NCI-H2171 (cell line): Measurements from ENCODE around the gene ZNFX1.
A peak's percentile ranks its signal among the peaks of the same experiment; 100 is the strongest.

ENCODE experiments used
- DNase-seq: peaks from one replicate; lab custom pipeline; 2025; lab: John Stamatoyannopoulos, UW

The ZNFX1 gene

DNA sequence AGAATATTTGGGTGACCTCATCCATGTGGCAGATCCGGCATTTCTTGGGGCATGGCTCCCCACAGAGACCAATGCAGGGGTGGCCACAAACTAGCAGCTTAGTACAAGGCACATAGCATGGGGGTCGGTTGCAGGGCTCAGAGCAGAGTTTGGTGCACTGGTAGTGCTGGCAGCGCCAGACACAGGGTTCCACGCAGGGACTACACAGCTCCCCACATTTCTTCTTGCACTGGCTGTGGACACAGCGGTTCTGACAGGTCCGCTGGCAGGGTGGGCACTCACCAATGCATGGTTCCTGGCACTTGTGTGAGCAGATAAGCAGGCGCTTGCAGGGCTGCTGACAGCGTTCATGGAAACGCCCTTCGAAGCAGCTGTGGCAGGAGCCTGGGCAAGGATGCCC is 29.6 kb downstream of the ZNFX1 start:
- DNase-seq: no peak

DNA sequence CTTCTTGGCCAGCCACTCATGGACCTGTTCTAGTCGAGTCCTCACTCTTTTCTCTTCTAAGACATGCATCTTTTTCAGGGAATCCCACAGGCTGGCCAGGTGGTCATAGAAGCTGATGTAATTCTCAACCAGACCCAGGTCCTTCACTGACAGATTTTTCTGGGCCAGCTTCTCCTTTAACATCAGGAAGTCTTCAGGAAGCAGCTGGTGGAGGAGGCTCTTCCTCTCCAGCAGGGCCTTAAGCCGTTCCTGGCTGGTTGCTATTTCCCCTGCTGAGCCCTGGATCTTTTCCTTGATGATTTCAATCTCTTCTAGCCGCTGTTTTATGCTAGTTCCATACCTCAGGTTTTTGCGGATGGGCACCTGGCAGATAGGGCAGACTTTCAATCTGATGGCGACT is 30.1 kb downstream of the ZNFX1 start:
- DNase-seq: no peak

DNA sequence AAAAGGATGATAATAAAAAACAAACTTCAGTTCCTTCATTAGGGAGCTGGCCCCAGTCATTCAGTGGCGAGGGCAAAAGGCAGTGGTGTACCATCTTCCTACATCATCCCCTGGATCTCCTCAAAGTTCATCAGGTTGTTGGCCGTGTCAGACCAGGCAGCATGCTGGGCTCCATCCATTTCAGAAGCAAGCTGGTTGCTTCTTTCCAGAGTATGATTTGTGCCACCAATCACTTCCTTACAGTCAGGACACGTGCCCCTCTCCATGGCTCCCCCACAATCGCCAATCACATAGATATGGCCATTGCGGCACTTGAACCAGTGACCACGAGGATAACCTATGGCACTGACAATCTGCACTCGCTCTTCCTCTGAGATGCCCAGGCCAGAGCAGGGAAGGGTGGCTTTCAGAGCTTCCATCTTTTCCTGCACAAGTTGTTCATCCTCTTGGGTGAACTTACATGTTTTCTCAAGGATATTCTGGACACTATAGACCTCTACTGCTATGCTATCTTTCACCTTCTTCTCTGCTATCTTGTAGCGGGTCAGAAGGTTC is 30.6 kb downstream of the ZNFX1 start:
- DNase-seq: no peak

DNA sequence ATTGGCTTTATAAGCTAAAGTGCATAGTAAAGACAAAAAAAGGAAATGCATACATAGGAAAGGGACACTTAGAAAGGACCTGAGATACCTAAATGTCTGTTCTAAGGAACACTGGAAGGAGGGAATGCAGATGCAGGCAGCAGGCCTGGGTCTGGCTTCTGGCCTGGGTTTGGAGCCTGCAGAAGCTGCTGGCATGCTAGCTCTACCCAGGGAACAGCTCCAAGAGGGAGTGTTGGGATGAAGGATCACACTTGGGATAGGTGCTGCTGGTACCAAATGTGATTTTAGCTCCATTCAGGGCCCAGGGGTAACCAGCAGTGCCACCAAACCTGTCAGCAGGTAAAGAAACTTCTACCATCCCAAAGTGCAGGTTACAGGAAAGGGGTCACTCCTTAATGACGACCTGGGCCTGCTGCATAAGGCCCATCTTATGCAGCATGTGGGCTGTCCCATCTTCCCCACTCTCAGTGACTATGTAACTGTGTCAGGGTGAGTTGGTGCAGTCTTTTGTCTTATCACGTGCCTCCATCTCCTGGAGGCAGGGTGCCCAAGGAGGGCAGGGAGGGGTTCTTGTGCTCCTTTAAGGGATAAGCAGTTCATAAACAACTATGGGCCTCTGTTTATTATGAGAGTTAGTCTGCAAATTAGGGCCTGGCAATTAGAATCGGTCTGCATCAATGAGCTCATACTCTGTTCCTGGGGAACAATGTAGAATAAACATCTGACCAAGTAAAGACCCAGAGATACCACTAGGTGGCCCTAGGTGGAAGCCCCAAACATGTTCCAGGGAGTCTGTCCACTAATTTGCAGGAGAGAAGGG is 31.7 kb downstream of the ZNFX1 start:
- DNase-seq: peak; percentile 6

DNA sequence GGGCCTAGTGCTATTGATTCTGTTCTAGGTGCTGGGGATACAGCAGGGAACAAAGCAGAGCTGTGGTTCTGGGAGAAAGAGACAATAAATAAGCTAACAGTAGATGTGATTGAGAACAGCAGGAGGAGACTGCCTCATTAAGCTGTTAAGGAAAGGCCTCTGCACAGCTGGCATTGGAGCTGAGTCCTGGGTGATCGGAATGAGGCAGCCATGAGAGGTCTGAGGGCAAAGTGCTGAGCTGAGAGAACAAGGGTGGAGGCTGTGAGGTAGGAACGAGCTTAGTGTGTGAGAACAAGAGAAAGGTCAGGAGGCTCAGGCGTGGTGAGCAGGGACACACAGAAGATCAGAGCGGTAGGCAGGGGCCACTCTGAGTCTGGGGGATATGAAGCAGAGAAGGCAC is 40.3 kb downstream of the ZNFX1 start:
- no peak for DNase-seq

DNA sequence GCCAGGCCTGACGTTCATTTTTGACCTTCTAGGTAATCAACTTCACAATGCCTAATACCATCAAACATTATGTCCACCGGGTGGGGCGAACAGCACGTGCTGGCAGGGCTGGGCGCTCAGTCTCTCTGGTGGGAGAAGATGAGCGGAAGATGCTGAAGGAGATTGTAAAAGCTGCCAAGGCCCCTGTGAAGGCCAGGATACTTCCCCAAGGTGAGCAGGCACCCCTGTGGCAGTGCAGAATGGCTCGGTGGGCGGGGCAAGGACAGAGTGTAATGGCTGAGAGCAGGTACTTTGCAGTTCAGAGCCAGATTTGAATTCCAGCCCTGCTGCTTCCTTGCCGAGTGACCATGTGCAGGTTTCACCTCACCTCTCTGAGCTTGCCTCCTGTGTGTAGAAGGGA is 41.6 kb downstream of the ZNFX1 start:
- DNase-seq: no peak

DNA sequence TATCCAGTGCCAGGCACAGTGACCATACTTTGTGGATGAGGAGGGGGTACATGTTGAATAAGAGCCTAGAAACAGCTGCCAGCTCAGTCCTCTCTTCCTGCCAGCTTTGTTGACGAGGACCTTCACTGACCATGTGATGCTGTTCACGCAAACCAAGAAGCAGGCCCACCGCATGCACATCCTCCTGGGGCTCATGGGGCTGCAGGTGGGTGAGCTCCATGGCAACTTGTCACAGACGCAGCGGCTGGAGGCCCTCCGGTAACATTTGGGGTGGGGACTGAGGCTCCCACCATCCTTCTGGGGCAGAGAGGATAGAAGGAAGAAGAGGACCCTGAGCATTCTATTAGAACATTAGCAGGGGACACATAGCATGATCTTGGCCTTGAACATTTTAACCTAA is 43.0 kb downstream of the ZNFX1 start:
- DNase-seq: no peak

DNA sequence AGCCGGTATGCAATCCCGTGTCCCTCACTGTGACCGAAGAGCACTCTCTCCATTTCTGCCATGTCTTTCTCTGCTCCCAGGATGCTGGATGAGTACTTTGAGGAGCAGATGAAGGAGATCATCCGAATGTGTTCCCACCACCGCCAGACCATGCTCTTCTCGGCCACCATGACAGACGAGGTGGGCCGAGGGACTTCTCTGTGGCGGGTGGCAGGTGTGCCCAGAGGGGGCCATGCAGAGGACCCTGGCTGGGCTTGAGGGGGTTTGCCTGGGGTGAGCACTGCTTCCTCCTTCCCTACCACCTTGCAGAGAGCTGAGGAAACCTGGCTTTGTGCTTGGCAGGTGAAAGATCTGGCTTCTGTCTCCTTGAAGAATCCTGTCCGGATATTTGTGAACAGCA is 44.6 kb downstream of the ZNFX1 start:
- no peak for DNase-seq

DNA sequence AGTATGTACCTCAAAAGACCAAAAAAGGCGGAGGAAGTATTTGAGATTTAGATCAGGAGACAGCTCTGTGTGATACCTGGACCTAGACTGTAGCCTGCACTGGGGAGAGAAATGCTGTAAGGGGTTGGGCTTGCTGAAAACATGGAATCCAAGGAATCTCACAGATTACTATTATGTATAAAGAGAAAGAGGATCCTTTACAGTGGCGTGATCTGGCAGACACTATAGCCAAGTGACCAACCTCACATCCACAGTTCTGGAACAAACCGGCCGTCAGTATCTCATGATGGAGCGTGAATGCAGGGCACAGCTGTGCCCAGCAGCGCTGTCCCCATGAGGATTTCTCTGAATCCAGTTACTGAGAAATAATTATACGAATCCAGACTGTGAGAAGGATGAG is 46.4 kb downstream of the ZNFX1 start:
- DNase-seq: no peak

DNA sequence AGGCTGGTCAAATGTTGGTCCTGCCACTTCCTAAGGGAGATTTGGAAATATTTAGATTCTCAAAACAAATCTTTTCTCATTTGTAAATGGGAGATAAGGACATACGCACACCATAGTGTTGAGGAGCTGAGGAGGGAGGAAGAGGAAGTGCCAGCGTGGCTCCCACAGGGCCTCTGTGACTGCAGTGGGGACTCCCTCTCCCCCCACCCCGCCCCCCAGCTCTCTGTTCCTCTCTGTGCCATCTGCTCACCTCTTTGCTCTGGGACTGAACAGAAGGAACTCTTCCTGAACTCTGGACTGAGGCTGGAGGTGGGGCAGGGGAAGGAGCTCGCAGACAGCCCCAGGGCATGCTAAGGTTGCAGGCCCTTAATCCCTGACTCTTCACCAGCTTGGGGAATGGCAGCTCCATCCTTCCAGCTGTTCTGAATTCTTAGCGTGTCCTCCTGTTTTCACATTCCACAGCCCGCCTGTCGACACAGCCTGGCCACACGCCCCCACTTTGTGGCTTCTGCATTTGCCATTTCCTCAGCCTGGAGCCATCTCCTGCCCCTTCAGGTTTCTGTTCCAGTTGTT is 47.2 kb downstream of the ZNFX1 start:
- DNase-seq: peak; percentile 82

DNA sequence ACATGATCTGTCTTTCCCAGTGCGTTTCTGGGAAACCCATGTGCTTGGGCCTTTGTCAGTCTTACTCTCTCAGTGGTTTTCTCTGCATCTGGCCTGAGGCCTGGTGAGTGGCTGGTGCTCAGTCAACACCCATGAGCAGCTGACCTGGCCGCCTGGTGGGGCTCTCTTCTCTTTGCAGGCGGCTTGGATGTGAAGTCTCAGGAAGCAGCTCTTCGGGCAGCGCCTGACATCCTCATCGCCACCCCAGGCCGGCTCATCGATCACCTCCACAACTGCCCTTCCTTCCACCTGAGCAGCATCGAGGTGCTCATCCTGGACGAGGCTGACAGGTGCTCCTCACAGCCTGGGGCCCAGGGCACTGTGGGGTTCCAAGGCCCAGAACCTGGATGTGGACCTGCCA is 47.8 kb downstream of the ZNFX1 start:
- no peak for DNase-seq

DNA sequence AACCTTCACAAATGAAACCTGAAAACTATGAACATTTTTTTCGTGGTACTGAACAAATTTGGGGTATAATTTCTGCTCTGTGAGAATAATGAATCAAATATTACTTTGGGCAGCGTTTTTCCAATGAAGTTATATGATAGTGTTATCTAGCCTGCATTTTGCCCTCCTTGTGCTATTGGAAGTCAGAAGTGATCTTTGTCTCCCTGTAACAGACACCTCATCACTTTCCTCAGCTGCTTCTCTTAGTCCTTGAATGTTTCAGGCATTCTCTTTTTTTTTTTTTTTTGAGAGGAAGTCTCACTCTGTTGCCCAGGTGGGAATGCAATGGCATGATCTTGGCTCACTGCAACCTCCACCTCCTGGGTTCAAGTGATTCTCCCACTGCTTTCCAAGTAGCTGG is 48.5 kb downstream of the ZNFX1 start:
- no peak for DNase-seq

DNA sequence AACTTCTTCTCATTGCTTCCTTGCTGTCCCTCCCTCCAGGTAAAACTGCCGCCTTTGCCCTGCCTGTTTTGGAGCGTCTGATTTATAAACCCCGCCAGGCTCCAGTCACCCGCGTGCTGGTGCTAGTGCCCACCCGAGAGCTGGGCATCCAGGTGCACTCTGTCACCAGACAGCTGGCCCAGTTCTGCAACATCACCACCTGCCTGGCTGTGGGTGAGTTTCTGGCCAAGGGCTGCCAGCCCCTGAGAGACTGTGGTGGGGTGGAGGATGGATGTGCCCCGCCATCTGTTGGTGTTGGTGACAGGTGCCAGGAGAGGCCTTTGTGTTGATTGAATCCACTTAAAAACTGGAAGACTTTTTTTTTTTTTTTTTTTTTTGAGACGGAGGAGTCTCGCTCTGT is 49.2 kb downstream of the ZNFX1 start:
- DNase-seq: peak; percentile 97

DNA sequence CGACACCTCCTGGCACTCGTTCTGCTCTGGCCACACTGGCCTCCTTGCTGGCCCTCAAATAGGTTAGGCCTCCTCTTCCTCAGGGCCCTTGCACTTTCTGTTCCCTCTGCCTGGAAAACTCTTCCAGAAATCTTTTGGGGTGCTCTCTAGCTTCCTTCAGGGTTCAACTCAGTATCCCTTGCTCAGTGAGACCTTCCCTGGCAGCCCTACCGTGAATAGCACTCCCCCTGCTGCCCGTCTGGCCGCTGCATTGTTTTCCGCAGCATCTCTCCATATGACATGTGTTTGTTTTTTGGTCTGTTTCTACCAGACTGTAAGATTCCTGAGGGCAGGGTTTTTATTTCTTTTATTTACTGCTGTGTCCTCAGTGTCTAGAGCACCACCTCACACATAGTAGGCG is 52.0 kb downstream of the ZNFX1 start:
- DNase-seq: no peak

DNA sequence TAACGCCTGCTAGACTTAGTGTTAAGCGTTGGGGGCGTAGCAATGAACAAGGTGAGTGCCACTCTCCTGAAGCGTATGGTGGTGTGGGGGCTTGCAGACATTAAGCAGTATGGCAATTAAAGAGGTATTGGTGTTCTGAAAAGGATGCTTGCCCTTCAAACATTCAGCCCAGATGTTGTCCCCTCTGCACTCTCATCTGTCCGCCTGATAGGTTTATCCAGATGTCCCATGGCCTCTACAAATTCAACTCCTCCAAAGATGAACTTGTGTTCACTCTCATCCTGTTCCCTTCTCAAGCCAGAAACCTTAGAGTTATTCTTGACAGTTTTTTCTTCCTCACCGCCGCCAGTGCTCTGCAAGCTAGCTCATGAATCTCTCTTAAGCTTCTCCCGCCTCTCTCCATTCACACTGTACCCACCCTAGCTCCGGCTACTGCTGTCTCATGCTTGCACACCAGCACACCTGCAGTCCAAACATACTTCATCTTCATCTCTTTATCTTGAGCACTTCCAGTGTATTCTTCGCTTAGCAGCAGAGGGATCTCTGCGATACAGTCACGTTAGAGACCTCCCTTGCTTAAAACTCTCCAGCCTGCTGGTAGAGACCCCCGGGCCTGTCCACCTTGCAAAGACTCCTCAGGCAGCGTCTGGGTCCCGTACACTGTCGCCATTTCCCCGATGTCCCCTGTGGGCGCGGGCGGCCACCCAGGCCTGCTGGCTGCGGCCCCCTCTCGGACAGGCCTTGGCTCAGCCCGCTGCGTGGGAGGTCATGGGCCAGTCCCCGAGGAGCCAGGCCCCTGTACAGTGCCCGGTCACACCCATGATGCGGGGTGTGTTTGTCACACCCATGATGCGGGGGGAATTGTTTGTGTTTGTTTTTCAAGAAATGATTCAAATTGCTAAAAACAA is 57.7 kb downstream of the ZNFX1 start:
- no peak for DNase-seq

DNA sequence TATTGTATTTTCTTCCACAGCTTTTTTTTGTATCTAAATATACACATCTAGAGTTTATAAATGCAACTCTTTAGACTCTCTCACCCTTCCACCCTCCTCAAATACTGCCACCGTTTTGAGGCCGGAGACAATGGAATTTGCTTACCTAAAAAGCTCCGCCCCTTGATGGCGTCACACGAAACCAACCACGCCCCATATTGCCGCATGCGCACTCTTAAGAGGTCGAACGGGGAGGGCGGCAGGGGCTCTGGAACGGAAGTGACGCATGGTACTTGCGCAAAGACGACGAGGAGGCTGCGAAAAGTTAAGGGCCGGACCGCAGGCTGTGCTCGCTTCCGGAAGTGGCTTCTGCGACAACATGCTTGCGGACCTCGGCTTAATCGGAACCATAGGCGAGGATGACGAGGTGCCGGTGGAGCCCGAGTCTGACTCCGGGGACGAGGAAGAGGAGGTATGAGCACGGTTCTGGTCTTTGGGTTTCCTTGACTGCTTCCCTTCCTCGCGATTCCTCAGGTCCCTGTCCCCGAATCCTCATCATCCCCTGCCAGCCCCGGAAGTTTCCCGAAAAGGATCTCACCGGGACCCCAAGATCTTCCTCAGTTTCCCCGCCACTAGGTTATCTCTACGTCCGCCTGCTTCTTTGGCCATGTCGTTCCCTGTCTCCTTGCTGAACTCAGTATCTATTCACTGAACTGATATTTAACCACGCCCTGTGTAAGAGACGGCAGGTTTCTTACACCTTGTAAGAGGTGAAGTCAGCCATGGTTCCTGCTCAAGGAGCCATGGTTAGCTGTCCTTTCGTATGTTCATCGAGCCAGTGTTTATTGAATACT is 58.5 kb downstream of the ZNFX1 start, which contains the start of gene DDX27:
Gene DDX27, plus strand, starts transcription at position 326 of the 833 bp plus-strand sequence. Its CDS starts 33 bp downstream, at position 359.
- DNase-seq: peak; percentile 100

DNA sequence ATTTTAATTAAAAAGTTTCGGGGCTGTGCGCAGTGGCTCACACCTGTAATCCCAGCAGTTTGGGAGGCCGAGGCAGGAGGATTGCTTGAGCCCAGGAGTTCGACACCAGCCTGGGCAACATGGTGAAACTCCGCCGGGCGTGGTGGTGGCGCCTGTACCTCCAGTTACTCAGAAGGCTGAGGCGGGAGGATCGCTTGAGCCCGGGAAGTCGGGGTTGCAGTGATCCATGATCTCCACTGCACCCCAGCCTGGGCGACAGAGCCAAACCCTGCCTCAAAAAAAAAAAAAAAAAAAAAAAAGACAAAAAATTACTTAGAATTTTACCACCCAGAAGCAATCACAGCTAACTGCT is 59.1 kb downstream of the ZNFX1 start:
- peak; percentile 32 for DNase-seq

DNA sequence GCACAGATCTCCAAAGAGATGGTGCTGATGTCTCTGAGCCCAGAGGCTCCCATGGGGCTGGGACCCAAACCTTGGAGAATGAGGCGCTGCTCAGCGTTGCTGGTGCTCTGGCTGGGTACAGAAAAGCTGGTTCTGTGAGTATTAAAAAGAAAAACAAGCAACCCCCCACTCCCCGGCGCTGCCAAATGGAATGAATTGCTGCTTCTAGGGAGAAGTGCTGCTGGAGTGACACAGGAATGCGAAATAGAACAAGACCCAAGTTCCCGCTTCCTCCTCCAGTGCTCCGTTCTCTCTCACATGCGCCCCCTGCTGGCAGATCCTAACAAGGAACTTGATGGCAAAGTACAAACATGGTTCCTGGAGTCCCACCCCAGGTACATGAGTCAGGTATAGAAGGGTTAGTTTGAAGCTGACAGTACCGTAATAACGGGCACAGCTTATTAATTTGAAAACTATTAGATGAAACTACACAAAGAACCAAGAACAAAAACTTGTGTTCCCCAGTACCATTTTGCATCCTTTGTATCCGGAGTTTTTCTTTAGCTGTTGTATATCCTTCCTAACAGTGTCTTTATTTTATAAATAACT is 60.8 kb downstream of the ZNFX1 start:
- DNase-seq: peak; percentile 85

DNA sequence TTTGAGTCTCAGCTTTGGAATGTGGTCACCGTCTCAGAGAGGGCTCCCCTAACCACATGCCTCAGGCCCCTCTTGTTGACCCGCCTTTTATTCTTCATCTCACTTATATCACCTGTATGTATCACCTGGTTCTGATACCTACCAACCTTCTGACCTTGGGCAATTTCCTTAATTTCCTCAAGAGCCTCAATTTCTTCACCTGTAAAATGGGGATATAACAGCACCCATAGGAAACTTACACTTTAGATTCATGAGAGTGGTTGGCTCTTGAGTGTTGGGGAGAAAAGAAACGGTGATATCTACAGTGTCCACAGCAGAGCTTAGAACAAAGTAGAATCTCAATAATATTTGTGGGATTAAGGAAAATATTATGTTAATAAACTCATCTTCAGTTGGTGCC is 62.6 kb downstream of the ZNFX1 start:
- no peak for DNase-seq

DNA sequence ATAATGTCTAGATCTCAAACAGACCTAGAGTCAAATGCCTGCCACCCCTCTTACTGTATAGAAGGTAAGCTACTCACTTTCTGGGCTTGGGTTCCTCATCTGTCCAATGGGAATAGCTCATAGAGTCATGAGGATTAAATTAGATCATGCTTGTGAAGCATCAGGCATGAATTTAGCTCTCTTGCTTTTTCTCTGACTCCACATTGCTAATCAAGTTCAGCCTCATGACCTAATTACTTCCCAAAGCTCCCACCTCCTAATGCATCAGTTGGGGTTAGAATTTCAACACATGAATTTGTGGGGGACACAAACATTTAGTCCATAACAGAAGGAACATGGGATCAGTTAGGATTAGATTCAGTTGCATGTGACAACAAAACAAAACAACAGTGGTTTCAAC is 63.3 kb downstream of the ZNFX1 start:
- no peak for DNase-seq

DNA sequence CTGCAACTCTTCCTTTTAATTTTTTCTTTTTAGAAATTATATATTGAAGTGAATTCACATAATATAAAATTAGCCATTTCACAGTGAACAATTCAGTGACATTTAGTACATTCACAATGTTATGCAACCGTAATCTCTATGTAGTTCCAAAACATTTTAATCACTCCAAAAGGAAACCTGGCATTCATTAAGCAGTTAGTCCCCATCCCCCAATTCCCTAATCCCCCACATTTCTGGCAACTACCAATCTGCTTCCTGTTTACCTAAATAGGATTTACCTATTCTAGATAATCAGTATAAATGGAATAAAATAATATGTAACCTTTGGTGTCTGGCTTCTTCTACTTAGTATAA is 67.1 kb downstream of the ZNFX1 start:
- no peak for DNase-seq
